Retinal pigment epithelial cell (primary cell): ENCODE results near the gene SFMBT2.

Experiments
- DNase-seq: peaks from one replicate; pipeline ENCODE4 v3.0.0-alpha.2; 2010; ENCODE audit warnings: low read depth
- H3K4me3 ChIP-seq: 2 replicates; pipeline ENCODE4 v1.5.1; 2011; ENCODE audit warnings: mild to moderate bottlenecking, low read length, control low read depth, moderate library complexity
- TF ChIP-seq, protein P1 (sequence below): conservative IDR thresholded peaks from 2 replicates; pipeline ENCODE4 v1.5.1; 2011; ENCODE audit warnings: low read depth, low read length, control low read depth, inconsistent platforms

SFMBT2 gene

GRCh38 chr10:7410862-7411670 lies at the start of gene SFMBT2:
TSS of gene SFMBT2 (minus strand) at chr10:7411034. CDS start at chr10:7381898, 29,136 bp downstream.
- H3K4me3 ChIP-seq = peak within 1 kb of the TSS; percentile 56
- peak; percentile 26 for DNase-seq
- TF ChIP-seq, protein P1, sequence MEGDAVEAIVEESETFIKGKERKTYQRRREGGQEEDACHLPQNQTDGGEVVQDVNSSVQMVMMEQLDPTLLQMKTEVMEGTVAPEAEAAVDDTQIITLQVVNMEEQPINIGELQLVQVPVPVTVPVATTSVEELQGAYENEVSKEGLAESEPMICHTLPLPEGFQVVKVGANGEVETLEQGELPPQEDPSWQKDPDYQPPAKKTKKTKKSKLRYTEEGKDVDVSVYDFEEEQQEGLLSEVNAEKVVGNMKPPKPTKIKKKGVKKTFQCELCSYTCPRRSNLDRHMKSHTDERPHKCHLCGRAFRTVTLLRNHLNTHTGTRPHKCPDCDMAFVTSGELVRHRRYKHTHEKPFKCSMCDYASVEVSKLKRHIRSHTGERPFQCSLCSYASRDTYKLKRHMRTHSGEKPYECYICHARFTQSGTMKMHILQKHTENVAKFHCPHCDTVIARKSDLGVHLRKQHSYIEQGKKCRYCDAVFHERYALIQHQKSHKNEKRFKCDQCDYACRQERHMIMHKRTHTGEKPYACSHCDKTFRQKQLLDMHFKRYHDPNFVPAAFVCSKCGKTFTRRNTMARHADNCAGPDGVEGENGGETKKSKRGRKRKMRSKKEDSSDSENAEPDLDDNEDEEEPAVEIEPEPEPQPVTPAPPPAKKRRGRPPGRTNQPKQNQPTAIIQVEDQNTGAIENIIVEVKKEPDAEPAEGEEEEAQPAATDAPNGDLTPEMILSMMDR = peak; percentile 10

DNA sequence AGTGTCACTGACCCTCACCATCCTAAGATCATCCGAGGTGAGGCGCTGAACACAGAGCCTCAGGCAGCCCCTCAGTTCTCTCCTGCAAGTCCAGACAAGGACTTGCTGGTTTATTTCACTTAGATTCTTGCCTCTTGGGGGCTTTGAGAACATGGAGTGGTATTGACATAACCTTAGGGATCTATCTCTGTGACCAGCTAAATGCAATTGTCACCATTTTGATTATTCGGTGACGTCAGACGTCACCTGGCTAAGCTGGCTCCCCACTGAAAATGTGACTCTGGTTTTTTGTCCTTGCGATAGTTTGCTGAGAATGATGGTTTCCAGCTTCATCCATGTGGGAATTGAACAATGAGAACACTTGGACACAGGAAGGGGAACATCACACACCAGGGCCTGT lies 49.2 kb upstream of the SFMBT2 start:
- H3K4me3 ChIP-seq = no peak overlapping the region
- DNase-seq = no peak
- TF ChIP-seq, protein P1 = no peak

GRCh38 chr10:7458556-7458955 lies 47.7 kb upstream of the SFMBT2 start:
- no peak overlapping the region for H3K4me3 ChIP-seq
- no peak for DNase-seq
- TF ChIP-seq, protein P1 = no peak

- TF ChIP-seq, protein P1 = no peak
- DNase-seq = no peak
- no peak overlapping the region for H3K4me3 ChIP-seq
Observed at GRCh38 chr10:7457478-7458316, 46.9 kb upstream of the SFMBT2 start.

DNA sequence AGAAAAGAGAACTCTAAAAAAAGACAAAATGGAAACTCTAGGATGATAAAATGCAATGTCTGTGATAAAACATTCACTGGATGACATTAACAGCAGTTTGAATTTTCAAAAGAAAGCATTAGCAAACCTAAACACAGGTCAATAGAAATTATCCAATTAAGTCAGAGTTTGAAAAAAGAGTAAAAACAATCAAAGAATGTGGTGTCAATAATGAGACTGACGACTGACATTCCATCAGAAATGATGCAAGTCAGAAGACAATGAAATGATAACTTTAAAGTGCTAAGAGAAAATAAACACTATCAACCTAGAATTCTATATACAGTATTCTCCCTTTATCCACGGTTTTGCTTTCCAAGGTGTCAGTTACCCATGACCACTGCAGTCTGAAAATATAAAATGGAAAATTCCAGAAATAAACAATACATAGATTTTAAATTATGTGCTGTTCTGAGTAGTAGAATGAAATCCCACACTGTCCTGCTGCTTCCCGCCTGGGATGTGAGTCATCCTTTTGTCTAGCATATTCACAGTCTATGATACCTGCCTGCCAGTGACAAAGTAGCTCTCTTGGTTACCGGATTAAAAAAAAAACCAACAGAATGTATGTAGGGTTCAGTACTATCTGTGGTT lies 38.3 kb upstream of the SFMBT2 start:
- H3K4me3 ChIP-seq = no peak overlapping the region
- TF ChIP-seq, protein P1 = no peak
- DNase-seq = no peak

- TF ChIP-seq, protein P1 = no peak
- H3K4me3 ChIP-seq = no peak overlapping the region
- no peak for DNase-seq
Observed at GRCh38 chr10:7445474-7446185, 34.8 kb upstream of the SFMBT2 start.
